T-helper 1 cell treated with Interleukin-12 subunit alpha and Interleukin-12 subunit beta and Interleukin-4 antibody, amounts not matched to agents 30 μg/mL and 1 μg/mL, for 36 hours (primary cell): Measurements from ENCODE around the gene LUC7L.
"Not testable (repeated sequence)": the region's sequence is repeated elsewhere in the genome, so short reads cannot be mapped to it uniquely, and the experiment has no call there.

Source experiments
- H3K27ac Mint-ChIP-seq: one replicate; pipeline ENCODE4 v1.8.0; 2021; ENCODE audit warnings: mild to moderate bottlenecking, mixed read lengths
- H3K27me3 Mint-ChIP-seq: one replicate; pipeline ENCODE4 v1.8.0; 2021; ENCODE audit warnings: low read depth, mixed read lengths
- H3K36me3 Mint-ChIP-seq: one replicate; pipeline ENCODE4 v1.8.0; 2021; ENCODE audit warnings: low read depth, mixed read lengths
- H3K4me1 Mint-ChIP-seq: one replicate; pipeline ENCODE4 v1.8.0; 2021; ENCODE audit warnings: low read depth, mixed read lengths
- H3K4me3 Mint-ChIP-seq: one replicate; pipeline ENCODE4 v1.8.0; 2021; ENCODE audit warnings: mild to moderate bottlenecking, moderate library complexity, mixed read lengths
- H3K9me3 Mint-ChIP-seq: one replicate; pipeline ENCODE4 v1.8.0; 2021; ENCODE audit warnings: mixed read lengths

Gene LUC7L

DNA sequence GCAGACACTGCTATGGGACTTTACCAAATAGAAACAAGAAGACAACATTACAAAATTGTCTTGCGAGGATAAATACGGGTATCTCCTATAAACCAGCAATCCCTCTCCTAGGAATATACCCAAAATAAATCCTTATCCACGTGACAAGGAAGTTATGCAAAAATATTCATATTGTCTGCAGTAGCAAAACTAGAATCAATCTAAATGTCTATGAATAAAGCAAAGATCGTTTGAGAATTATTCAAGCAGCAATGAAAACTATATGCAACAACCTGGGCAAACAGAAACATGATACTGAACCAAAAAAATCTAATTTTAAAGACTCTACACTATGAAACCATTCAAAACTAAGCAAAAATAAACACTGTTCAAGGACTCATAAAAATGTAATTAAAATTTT, 9.2 kb downstream of the LUC7L start:
- Mint-ChIP-seq H3K4me1 (no peaks in the 10 kb centered on the region), H3K36me3 (peaks cover 16% of the 10 kb centered on the region), H3K27me3 (no peaks in the 10 kb centered on the region), H3K9me3 (no peaks in the 10 kb centered on the region), H3K27ac (no peak overlapping the region), H3K4me3 (no peak overlapping the region)

DNA sequence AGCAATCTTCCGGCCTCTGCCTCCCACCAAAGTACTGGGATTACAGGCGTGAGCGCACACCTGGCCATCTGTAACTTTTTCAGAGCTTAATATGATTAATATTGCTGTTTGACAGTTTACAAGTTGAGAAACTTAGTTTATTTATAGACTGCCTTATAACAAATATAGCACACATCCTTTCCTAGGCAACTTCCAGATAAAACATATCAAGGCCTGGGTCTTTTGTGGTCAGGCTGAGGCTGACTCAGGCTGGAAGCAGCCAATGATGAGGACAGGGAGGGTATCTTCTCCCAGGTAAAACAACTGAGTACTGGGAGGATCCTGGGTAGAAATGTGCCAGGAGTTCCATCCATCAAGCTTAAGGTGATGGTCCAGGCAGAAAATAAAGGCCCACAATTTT, 16.2 kb downstream of the LUC7L start:
- Mint-ChIP-seq H3K4me1 (peaks cover 1% of the 10 kb centered on the region), H3K36me3 (peaks cover 17% of the 10 kb centered on the region), H3K27ac (no peak overlapping the region), H3K27me3 (no peaks in the 10 kb centered on the region), H3K4me3 (no peak overlapping the region), H3K9me3 (no peaks in the 10 kb centered on the region)

DNA sequence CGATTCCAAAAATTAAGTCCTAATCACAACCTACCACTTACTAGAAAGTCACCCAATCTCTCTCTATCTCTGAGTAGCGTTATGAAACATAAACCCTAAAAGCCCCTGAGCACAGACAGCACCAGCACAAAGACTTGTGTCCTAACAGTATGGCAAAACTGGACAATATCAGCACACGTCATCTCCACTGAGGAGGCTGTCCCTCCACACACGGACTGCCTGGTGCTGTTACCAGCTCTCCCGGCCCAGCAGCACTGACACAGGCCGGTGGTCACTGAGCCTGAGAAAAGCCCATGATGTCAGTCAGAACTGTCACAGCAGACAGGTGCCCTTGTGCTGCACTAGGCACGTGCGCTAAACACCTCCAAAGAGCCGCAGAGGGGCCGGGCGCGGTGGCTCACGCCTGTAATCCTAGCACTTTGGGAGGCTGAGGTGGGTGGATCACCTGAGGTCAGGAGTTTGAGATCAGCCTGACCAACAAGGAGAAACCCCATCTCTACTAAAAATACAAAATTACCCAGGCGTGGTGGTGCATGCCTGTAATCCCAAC, 17.5 kb downstream of the LUC7L start:
- H3K36me3 Mint-ChIP-seq = peaks cover 18% of the 10 kb centered on the region
- H3K27me3 Mint-ChIP-seq, H3K9me3 Mint-ChIP-seq, H3K4me1 Mint-ChIP-seq, H3K4me3 Mint-ChIP-seq, H3K27ac Mint-ChIP-seq: not testable (repeated sequence)

DNA sequence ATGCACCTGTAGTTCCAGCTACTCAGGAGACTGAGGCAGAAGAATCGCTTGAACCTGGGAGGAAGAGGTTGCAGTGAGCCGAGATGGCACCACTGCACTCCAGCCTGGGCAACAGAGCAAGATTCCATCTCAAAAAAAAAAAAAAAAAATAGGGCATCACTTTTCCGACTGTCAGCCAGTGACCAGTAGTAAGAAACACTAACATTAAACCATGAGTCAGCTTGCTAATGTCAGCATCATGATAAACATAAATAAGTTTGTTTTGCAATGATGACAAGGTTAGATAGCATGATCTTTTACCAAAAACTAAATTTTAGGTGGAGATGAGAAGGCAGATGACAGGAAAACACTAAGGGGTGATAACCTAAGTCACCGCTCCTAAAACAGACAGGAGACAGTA, 19.9 kb downstream of the LUC7L start:
- not testable (repeated sequence) for H3K27ac Mint-ChIP-seq, H3K9me3 Mint-ChIP-seq, H3K27me3 Mint-ChIP-seq, H3K4me3 Mint-ChIP-seq
- peaks cover 27% of the 10 kb centered on the region for H3K36me3 Mint-ChIP-seq
- peaks cover 11% of the 10 kb centered on the region for H3K4me1 Mint-ChIP-seq

DNA sequence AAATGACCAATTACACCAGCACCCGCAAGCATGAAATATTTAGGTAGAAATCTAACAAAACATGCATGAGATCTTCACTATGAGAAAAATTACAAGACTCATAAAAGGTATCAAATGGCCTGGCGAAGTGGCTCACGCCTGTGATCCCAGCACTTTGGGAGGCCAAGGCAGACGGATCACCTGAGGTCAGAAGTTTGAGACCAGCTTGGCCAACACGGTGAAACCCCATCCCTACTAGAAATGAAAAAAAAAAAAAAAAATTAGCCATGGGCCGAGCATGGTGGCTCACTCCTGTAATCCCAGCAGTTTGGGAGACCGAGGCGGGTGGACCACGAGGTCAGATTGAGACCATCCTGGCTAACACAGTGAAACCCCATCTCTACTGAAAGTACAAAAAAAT, 25.2 kb downstream of the LUC7L start:
- not testable (repeated sequence) for H3K9me3 Mint-ChIP-seq, H3K27me3 Mint-ChIP-seq, H3K27ac Mint-ChIP-seq, H3K4me3 Mint-ChIP-seq
- Mint-ChIP-seq H3K4me1 (peaks cover 11% of the 10 kb centered on the region), H3K36me3 (peaks cover 25% of the 10 kb centered on the region)

DNA sequence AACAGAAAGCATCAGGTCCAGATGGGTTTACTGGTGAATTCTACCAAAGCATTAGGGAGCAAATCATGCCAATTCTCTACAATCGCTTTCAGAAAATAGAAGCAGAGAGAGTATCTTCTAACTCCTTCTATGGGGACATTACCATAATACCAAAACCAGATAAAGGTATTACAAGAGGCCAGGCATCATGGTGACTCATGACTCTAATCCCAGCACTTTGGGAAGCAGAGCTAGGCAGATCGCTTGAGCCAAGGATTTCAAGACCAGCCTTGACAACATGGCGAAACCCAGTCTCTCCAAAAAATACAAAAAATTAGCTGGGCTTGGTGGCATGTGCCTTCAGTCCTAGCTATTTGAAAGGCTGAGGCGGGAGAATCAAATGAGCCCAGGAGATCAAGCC, 26.0 kb downstream of the LUC7L start:
- H3K27ac Mint-ChIP-seq = no peak overlapping the region
- no peaks in the 10 kb centered on the region for H3K9me3 Mint-ChIP-seq
- H3K27me3 Mint-ChIP-seq = no peaks in the 10 kb centered on the region
- peaks cover 11% of the 10 kb centered on the region for H3K4me1 Mint-ChIP-seq
- no peak overlapping the region for H3K4me3 Mint-ChIP-seq
- peaks cover 23% of the 10 kb centered on the region for H3K36me3 Mint-ChIP-seq

DNA sequence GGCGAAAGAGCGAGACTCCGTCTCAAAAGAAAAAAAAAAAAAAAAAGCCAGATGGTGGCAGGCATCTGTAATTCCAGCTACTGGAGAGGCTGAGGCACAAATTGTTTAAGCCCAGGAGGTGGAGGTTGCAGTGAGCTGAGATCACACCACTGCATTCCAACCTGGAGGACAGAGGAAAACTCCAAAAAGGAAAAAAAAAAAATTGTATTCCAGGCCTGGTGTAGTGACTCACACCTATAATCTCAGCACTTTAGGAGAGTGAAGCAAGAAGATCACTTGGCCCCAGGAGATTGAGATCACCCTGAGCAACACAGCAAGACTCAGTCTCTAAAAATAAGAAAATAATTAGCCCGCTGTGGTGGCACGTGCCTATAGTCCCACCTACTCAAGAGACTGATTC, 28.9 kb downstream of the LUC7L start:
- Mint-ChIP-seq H3K27me3 (no peaks in the 10 kb centered on the region), H3K4me1 (no peaks in the 10 kb centered on the region), H3K9me3 (no peaks in the 10 kb centered on the region), H3K27ac (no peak overlapping the region), H3K36me3 (peaks cover 13% of the 10 kb centered on the region), H3K4me3 (no peak overlapping the region)

DNA sequence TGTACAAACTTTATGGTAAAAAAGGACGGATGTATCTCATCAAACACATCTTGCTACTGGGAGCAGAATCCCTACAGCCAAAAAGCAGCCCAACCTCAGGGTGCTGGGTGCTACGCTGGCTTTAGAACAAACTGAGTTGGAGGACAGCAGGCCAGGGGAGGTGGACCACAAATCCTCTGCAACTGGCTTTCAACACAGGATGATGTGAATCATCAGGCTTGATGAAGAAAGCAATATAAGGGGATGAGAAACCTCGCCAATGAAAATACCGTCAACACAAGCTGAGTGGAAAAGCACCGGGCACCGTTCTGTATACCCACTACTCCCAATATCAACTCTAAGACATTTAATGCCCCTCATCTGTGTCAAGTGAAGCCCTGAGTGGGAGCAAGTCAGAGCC, 34.7 kb downstream of the LUC7L start:
- H3K27ac Mint-ChIP-seq = no peak overlapping the region
- no peak overlapping the region for H3K4me3 Mint-ChIP-seq
- no peaks in the 10 kb centered on the region for H3K9me3 Mint-ChIP-seq
- H3K4me1 Mint-ChIP-seq = no peaks in the 10 kb centered on the region
- H3K36me3 Mint-ChIP-seq = peaks cover 30% of the 10 kb centered on the region
- H3K27me3 Mint-ChIP-seq = no peaks in the 10 kb centered on the region

DNA sequence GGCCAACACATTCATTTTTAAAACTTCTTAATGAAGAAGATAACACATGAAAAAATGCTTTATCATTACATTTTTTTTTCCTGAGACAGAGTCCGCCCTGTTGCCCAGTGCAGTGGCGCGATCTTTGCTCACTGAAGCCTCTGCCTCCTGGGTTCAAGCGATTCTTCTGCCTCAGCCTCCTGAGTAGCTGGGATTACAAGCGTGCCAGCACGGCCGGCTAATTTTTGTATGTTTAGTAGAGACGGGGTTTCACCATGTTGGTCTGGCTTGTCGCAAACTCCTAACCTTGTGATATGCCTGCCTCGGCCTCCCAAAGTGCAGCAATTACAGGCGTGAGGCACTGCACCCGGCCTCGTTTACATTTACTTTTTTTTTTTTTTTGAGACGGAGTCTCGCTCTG, 35.8 kb downstream of the LUC7L start:
- H3K4me1 Mint-ChIP-seq = peaks cover 8% of the 10 kb centered on the region
- H3K36me3 Mint-ChIP-seq = peaks cover 35% of the 10 kb centered on the region
- no peaks in the 10 kb centered on the region for H3K27me3 Mint-ChIP-seq
- no peak overlapping the region for H3K4me3 Mint-ChIP-seq
- H3K9me3 Mint-ChIP-seq = no peaks in the 10 kb centered on the region
- H3K27ac Mint-ChIP-seq = no peak overlapping the region

DNA sequence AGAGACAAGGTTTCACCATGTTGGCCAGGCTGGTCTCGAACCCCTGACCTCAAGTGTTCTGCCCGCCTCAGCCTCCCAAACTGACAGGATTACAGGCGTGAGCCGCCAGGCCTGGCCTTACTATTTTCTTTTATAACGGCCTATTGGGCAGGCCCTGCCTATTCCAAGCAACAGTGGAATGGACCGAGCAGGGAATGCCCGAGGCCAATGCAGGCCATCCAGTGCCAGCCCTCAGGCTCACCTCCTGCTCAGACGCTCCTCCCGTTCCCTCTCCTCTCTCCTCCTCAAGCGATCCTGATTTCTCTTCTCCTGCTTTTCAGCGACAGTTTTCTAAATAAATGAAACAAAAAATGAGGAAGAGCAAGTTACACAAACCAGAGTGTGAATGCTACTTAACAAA, 36.6 kb downstream of the LUC7L start:
- peaks cover 8% of the 10 kb centered on the region for H3K4me1 Mint-ChIP-seq
- no peaks in the 10 kb centered on the region for H3K27me3 Mint-ChIP-seq
- peaks cover 32% of the 10 kb centered on the region for H3K36me3 Mint-ChIP-seq
- no peaks in the 10 kb centered on the region for H3K9me3 Mint-ChIP-seq
- H3K4me3 Mint-ChIP-seq = no peak overlapping the region
- no peak overlapping the region for H3K27ac Mint-ChIP-seq

DNA sequence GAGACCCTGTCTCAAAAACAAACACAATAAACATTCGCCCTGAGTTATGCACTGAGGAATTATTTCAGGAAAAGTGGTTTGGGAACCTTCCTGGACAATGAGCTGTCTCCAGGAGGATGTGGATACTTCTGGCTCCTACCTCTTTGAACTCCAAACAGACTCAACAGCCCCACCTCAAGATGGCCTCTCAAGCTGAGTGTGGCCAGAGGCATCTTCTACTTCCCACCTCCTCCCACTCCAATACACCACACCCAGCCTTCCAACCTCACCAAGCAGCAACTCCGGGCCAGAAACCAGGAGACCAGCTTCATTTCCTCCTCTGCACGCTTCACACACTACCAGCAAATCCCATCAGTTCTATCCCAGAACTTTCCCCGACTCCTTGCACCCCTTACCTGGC, 37.4 kb downstream of the LUC7L start:
- H3K36me3 Mint-ChIP-seq = peaks cover 32% of the 10 kb centered on the region
- no peaks in the 10 kb centered on the region for H3K9me3 Mint-ChIP-seq
- H3K27ac Mint-ChIP-seq = no peak overlapping the region
- peaks cover 8% of the 10 kb centered on the region for H3K4me1 Mint-ChIP-seq
- no peaks in the 10 kb centered on the region for H3K27me3 Mint-ChIP-seq
- H3K4me3 Mint-ChIP-seq = no peak overlapping the region

DNA sequence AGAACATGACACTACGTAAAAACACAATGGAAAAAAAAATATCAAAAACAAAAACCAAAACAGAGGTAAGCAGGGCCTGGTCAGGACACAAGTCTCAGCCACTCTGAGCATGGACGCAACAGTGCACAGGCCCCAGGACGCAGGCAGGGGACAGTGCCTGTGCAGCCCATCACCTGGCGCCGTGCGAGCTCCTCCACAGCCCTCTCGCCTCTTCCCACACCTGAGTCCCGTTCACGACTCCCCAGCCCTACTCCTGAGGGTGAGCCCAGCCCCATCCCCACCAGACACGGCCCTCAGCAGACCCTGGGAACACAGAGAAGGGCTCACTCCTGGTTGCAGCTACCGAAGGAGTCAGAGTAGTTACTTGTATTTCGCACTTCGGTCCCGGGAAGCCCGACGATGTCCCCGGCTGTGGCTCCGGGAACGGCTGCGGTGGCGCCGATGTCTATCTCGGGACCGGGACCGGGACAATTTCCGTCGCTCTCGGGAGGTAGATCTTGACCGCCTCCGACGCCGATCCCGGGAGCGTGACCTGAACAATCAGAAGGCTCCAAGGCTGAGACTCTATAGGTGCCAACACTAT, 39.6 kb downstream of the LUC7L start:
- Mint-ChIP-seq H3K27me3 (no peaks in the 10 kb centered on the region), H3K4me1 (peaks cover 8% of the 10 kb centered on the region), H3K36me3 (peaks cover 27% of the 10 kb centered on the region), H3K9me3 (no peaks in the 10 kb centered on the region), H3K4me3 (no peak overlapping the region), H3K27ac (no peak overlapping the region)

DNA sequence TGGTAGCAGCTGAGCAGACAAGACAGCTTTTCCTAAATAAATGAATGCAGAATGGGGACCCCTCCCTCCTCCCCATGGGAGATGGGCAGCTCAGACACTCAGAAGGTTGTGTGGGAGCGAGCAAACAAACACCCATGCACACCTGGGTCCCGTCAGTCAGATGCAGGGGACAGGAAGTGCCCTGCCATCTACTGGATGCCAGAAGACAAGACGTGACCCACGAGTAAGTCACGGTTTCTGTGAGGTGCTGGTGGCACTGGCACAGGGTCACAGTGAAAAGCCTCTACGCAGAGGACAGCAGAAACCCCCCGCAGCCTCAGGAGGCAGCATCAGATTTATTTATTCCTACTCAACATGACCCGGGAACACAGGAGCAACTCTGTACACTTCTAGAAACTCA, 40.6 kb downstream of the LUC7L start:
- Mint-ChIP-seq H3K27me3 (no peaks in the 10 kb centered on the region), H3K36me3 (peaks cover 25% of the 10 kb centered on the region)

DNA sequence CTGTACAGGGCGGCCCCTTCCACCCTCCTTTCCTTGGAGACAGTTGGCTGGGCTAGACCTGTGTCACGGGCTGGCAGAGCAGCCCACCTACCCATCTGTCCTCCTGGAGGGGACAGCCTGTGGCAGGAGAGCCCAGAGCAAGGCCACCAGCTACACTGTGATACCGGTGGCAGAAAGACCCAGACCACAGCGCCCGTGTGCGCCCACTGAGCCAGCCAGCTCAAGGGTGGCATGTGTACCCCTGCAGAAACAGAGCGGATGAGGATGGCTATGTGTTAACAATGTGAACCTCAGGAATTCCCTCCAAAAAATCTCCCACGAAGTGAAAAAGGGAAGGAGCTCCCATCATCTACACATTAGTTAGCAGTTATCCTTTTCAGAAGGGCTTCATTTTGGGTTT, 41.9 kb downstream of the LUC7L start:
- H3K9me3 Mint-ChIP-seq = no peaks in the 10 kb centered on the region
- no peak overlapping the region for H3K4me3 Mint-ChIP-seq
- H3K4me1 Mint-ChIP-seq = peaks cover 8% of the 10 kb centered on the region
- H3K27me3 Mint-ChIP-seq = no peaks in the 10 kb centered on the region
- peaks cover 22% of the 10 kb centered on the region for H3K36me3 Mint-ChIP-seq
- H3K27ac Mint-ChIP-seq = no peak overlapping the region

More for the DNA sequence above, 40.6 kb downstream of the LUC7L start:
- H3K4me1 Mint-ChIP-seq = peaks cover 8% of the 10 kb centered on the region
- H3K9me3 Mint-ChIP-seq = no peaks in the 10 kb centered on the region
- H3K4me3 Mint-ChIP-seq = no peak overlapping the region
- H3K27ac Mint-ChIP-seq = no peak overlapping the region

DNA sequence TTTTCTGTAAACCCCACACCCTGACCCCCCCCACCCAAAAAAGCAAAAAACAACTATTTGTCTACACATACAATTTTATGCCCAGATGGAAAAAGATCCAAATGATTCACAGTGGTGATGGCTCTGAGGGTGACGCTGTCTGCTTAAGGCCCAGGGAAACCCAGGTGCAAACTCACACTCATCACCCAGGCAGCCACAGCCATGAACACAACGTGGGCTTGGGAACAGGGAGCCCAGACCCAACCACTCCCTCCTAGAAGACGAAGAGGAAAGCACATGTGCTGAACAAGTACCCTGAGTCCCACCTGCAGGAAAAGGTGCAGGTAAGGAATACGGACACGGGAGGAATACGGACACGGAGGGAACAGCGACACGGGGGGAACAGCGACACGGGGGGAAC, 43.6 kb downstream of the LUC7L start:
- H3K9me3 Mint-ChIP-seq = no peaks in the 10 kb centered on the region
- H3K4me3 Mint-ChIP-seq = no peak overlapping the region
- no peaks in the 10 kb centered on the region for H3K27me3 Mint-ChIP-seq
- no peak overlapping the region for H3K27ac Mint-ChIP-seq
- H3K4me1 Mint-ChIP-seq = peaks cover 10% of the 10 kb centered on the region
- peaks cover 11% of the 10 kb centered on the region for H3K36me3 Mint-ChIP-seq

DNA sequence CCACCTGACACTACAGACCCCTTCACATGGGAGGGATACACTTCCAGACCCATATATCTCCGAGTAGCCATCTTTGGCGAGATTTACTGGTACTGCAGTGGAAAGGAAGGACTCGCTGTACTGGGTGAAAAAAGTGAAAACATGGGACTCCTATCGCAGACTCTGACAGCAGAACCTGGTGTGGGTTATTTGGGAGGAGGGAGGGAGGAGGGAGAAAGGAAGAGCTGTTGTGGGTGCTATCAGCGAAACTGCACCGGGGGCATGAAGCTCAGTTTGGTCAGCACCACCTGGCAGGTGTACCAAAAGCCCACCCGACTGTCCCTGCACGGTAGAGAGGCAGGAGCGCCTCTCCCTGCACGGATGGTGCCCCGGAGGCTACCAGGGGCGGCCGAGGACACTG, 44.0 kb downstream of the LUC7L start:
- H3K27ac Mint-ChIP-seq = no peak overlapping the region
- H3K4me3 Mint-ChIP-seq = no peak overlapping the region
- H3K4me1 Mint-ChIP-seq = peaks cover 10% of the 10 kb centered on the region
- H3K27me3 Mint-ChIP-seq = no peaks in the 10 kb centered on the region
- H3K9me3 Mint-ChIP-seq = no peaks in the 10 kb centered on the region
- H3K36me3 Mint-ChIP-seq = peaks cover 11% of the 10 kb centered on the region
